Hepatocyte (in vitro differentiated cells): ENCODE measurements around the gene PARP1.

ENCODE experiments used
- EZH2 ChIP-seq: fragments of 200-600 bp; sonication (generic); IDR thresholded peaks from 2 replicates; pipeline ENCODE4 v1.6.1; 2016; ENCODE audit warnings: antibody characterized with exemption, mild to moderate bottlenecking, borderline replicate concordance
- EZH2phosphoT487 ChIP-seq: fragments of 200-600 bp; sonication (generic); IDR thresholded peaks from one replicate; pipeline ENCODE4 v1.6.1; 2018; ENCODE audit warnings: antibody characterized with exemption, mild to moderate bottlenecking, low read depth, moderate library complexity; ENCODE audit not compliant: unreplicated experiment, severe bottlenecking
- TF ChIP-seq, protein P1 (sequence below): fragments of 200-600 bp; sonication (generic); IDR thresholded peaks from 2 replicates; pipeline ENCODE4 v1.5.1; 2016; ENCODE audit warnings: antibody characterized with exemption, mild to moderate bottlenecking; ENCODE audit not compliant: poor library complexity

DNA sequence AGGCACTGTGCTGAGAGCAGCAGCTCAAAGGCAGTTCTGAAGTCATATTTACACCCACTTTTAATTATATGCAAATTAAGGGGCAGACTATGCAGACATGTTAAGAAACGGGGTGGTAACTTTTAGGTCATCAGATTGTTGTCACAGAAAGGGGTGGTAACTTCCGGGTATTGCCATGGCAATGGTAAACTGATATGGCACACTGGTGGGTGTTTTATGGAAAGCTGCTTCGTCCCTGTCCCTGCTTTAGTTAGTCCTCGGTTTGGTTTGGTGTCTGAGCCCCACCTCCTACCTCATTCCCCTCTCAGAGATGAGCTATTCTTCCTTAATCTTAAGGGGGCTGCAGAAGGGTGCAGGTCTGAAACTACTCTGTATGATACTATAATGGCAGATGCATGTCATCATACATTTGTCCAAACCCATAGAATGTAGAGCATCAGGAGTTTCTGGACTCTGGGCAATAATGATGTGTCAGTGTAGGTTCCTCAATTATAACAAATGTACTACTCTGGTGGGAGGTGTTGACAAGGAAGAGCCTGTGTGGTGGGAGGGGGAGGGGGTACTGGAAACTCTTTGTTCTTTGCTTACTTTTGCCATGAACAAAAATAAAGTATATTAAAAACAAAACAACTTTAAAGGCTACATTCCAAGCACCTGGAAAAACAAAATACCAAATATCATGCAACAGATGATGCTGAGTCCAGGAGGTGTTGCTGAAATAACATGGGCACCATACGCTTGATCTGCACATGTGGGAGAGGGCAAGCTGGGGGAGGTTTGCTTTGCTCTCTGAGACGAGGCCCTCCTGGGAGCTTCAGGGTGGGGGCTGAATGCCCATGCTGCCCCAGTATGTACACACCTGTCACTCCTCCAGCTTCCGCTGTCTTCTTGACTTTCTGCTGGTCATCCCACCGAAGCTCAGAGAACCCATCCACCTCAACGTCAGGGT lies 6.3 kb downstream of the PARP1 start:
- TF ChIP-seq, protein P1, sequence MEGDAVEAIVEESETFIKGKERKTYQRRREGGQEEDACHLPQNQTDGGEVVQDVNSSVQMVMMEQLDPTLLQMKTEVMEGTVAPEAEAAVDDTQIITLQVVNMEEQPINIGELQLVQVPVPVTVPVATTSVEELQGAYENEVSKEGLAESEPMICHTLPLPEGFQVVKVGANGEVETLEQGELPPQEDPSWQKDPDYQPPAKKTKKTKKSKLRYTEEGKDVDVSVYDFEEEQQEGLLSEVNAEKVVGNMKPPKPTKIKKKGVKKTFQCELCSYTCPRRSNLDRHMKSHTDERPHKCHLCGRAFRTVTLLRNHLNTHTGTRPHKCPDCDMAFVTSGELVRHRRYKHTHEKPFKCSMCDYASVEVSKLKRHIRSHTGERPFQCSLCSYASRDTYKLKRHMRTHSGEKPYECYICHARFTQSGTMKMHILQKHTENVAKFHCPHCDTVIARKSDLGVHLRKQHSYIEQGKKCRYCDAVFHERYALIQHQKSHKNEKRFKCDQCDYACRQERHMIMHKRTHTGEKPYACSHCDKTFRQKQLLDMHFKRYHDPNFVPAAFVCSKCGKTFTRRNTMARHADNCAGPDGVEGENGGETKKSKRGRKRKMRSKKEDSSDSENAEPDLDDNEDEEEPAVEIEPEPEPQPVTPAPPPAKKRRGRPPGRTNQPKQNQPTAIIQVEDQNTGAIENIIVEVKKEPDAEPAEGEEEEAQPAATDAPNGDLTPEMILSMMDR, result no peak
- TF ChIP-seq EZH2, result no peak
- TF ChIP-seq EZH2phosphoT487, result no peak
